Measurements from ENCODE around the gene CCDC196. TPM values are rescaled to one million over a fixed set of nuclear protein-coding genes. Genes with fewer than 3 reads are reported as not detected.

The CCDC196 gene, protein sequence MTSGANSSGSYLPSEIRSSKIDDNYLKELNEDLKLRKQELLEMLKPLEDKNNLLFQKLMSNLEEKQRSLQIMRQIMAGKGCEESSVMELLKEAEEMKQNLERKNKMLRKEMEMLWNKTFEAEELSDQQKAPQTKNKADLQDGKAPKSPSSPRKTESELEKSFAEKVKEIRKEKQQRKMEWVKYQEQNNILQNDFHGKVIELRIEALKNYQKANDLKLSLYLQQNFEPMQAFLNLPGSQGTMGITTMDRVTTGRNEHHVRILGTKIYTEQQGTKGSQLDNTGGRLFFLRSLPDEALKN
- total RNA-seq: not detected

DNA sequence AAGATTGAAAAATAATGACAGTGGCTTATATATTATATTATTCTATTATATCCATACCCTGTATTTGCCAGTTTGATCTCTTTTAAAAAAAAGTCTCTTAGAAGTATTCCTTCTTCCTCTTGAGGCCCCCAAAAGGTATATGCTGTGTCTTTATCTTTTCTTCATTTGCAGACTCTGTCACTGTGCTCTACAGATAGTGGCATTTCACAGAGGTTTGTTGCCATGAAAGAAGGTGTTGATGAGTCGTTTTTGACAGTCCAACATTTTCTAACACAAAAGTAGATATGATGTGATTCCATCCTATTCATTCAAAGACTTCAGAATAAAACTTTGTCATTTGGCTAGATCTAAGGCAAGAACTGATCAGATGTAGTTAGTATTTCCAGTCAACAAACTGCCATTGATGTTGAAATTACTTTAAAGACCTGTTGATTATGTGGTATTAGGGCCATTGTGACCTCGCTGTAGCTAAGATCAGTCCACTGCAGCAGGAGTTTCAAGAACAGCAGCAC is at the start of gene CCDC196:
Gene CCDC196, plus strand, starts transcription at position 462 of the 512 bp plus-strand sequence. CDS start 132 bp downstream, outside the sequence.

GRCh38 chr14:66507722-66508546 is 21.8 kb downstream of the CCDC196 start, which contains the start of gene GPHN:
Gene GPHN, plus strand, starts transcription at chr14:66508147.

Other genes with a start within 250 kb of the CCDC196 start
- gene GPHN, start 21.8 kb downstream of the CCDC196 start, total RNA-seq: 138 TPM

All from parietal lobe (tissue), 1 donor.